Colonic mucosa (tissue), 4 donors: Measurements from ENCODE around the gene CALML5. TPM values are rescaled to one million over a fixed set of nuclear protein-coding genes. Genes with fewer than 3 reads are reported as not detected.

Source experiments
- DNase-seq: peaks from one replicate; pipeline ENCODE4 v3.0.0-alpha.2; 2020
- H3K27ac ChIP-seq: fragments of 200-600 bp; one replicate; pipeline ENCODE4 v1.8.0; 2021
- H3K27me3 ChIP-seq: fragments of 200-600 bp; one replicate; pipeline ENCODE4 v1.8.0; 2021
- H3K36me3 ChIP-seq: fragments of 200-600 bp; one replicate; pipeline ENCODE4 v1.8.0; 2021
- H3K4me1 ChIP-seq: fragments of 200-600 bp; one replicate; pipeline ENCODE4 v1.8.0; 2021; ENCODE audit warnings: mild to moderate bottlenecking
- H3K4me3 ChIP-seq: fragments of 200-600 bp; one replicate; pipeline ENCODE4 v1.8.0; 2021
- H3K9ac ChIP-seq, 2 donors: one replicate each; pipeline ENCODE4 v1.7.0; 2013; ENCODE audit warnings: control low read depth in 2 of 2, low read depth in 2 of 2, low read length in 2 of 2
- H3K9me3 ChIP-seq: fragments of 200-600 bp; one replicate; pipeline ENCODE4 v1.8.0; 2021
- CTCF ChIP-seq: fragments of 200-600 bp; IDR thresholded peaks from one replicate; pipeline ENCODE4 v1.8.0; 2022; ENCODE audit warnings: antibody characterized with exemption, mild to moderate bottlenecking
- intact Hi-C: fragments of 100-400 bp; cut with DNase I; formaldehyde crosslinking; loops from one replicate; pipeline ENCODE4 v1.14.1; 2022
- total RNA-seq, 2 donors: library from RNA; stranded (reverse); fragmentation: NEBNext Ultra II Directional in 1 of 2; extraction: Animal tissue kit (Norgen Biotek cat#: 25700) in 1 of 2; gene quantifications; one replicate each; pipeline ENCODE4 v1.2.1, GENCODE V29; 2021
- donor health status: healthy.
- donor health status: DM: no; HTN: no; CAD: no.
- donor health status: DM: no; HTN: no; CAD: no.

The CALML5 gene
- total RNA-seq, 2 donors from 2014 or later = not detected

GRCh38 chr10:5537684-5538083 lies 38.3 kb upstream of the CALML5 start:
- DNase-seq = no peak
- no peak for TF ChIP-seq CTCF

GRCh38 chr10:5536486-5537081 lies 37.2 kb upstream of the CALML5 start:
- H3K27ac ChIP-seq = no peak overlapping the region
- intact Hi-C loops = no loop called here
- no peak for TF ChIP-seq CTCF
- H3K36me3 ChIP-seq = no peaks in the 10 kb centered on the region
- H3K27me3 ChIP-seq = no peaks in the 10 kb centered on the region
- no peaks in the 10 kb centered on the region for H3K4me1 ChIP-seq
- no peaks in the 10 kb centered on the region for H3K9me3 ChIP-seq
- H3K4me3 ChIP-seq = no peak overlapping the region
- DNase-seq = no peak
- no peak overlapping the region for H3K9ac ChIP-seq

More at GRCh38 chr10:5537684-5538083, 38.3 kb upstream of the CALML5 start:
- H3K9ac ChIP-seq = no peak overlapping the region
- intact Hi-C loops = no loop called here
- no peaks in the 10 kb centered on the region for H3K4me1 ChIP-seq
- no peak overlapping the region for H3K27ac ChIP-seq
- H3K36me3 ChIP-seq = no peaks in the 10 kb centered on the region
- no peaks in the 10 kb centered on the region for H3K9me3 ChIP-seq
- no peak overlapping the region for H3K4me3 ChIP-seq
- no peaks in the 10 kb centered on the region for H3K27me3 ChIP-seq

GRCh38 chr10:5534880-5535856 lies 35.8 kb upstream of the CALML5 start:
- Histone ChIP-seq H3K4me3 (no peak overlapping the region), H3K27ac (no peak overlapping the region), H3K9me3 (no peaks in the 10 kb centered on the region), H3K36me3 (no peaks in the 10 kb centered on the region), H3K27me3 (no peaks in the 10 kb centered on the region), H3K4me1 (no peaks in the 10 kb centered on the region), H3K9ac (no peak overlapping the region)
- intact Hi-C loops = no loop called here
- DNase-seq = no peak
- no peak for TF ChIP-seq CTCF

- TF ChIP-seq CTCF = no peak
- H3K4me1 ChIP-seq = no peaks in the 10 kb centered on the region
- DNase-seq = no peak
- intact Hi-C loops = no loop called here
- no peak overlapping the region for H3K9ac ChIP-seq
- H3K27me3 ChIP-seq = no peaks in the 10 kb centered on the region
- no peaks in the 10 kb centered on the region for H3K36me3 ChIP-seq
- no peak overlapping the region for H3K27ac ChIP-seq
- H3K4me3 ChIP-seq = no peak overlapping the region
- H3K9me3 ChIP-seq = no peaks in the 10 kb centered on the region
These were observed 34.9 kb upstream of the CALML5 start for GRCh38 chr10:5534051-5534821.

GRCh38 chr10:5533098-5533731 lies 33.8 kb upstream of the CALML5 start:
- H3K27me3 ChIP-seq = no peaks in the 10 kb centered on the region
- no peak overlapping the region for H3K4me3 ChIP-seq
- no peaks in the 10 kb centered on the region for H3K4me1 ChIP-seq
- DNase-seq = no peak
- TF ChIP-seq CTCF = no peak
- intact Hi-C loops = no loop called here
- H3K9me3 ChIP-seq = no peaks in the 10 kb centered on the region
- no peak overlapping the region for H3K27ac ChIP-seq
- H3K36me3 ChIP-seq = no peaks in the 10 kb centered on the region
- H3K9ac ChIP-seq = no peak overlapping the region
